OCI-LY7 (cell line): ENCODE data around the gene AARSD1. TPM values are rescaled to one million over a fixed set of nuclear protein-coding genes. Genes with fewer than 3 reads are reported as not detected.
A peak's percentile ranks its signal among the peaks of the same experiment; 100 is the strongest.

Experiments used
- BruUV-seq: library from RNA; stranded (reverse); fragments of 400-500 nt; replicated peaks from 2 replicates; lab custom pipeline; 2021; lab: Mats Ljungman, UMichigan
- CTCF ChIA-PET: fragments of 300-600 bp; sonication (Branson Sonifier 250); formaldehyde crosslinking; loops from one replicate; lab custom pipeline; 2022; ENCODE audit warnings: antibody characterized with exemption; ENCODE audit not compliant: unreplicated experiment; lab: Charles Lee
- POLR2A ChIA-PET: fragments of 300-600 bp; sonication (Branson Sonifier 250); formaldehyde crosslinking; loops from one replicate; lab custom pipeline; 2022; ENCODE audit warnings: antibody characterized with exemption; lab: Charles Lee
- DNase-seq: peaks from one replicate; pipeline ENCODE4 v3.0.0-alpha.2; 2015; ENCODE audit warnings: low spot score
- H2AFZ ChIP-seq: fragments of 200-600 bp; sonication (generic), shearing (Covaris generic); 2 replicates; pipeline ENCODE4 v1.6.1; 2014; ENCODE audit warnings: mild to moderate bottlenecking, antibody characterized with exemption, low read length, moderate library complexity
- H3K27ac ChIP-seq: fragments of 200-600 bp; sonication (generic); 2 replicates; pipeline ENCODE4 v1.5.1; 2014; ENCODE audit warnings: mixed run types, low read depth, mild to moderate bottlenecking, moderate library complexity, low read length, inconsistent platforms; ENCODE audit not compliant: poor library complexity, severe bottlenecking
- H3K36me3 ChIP-seq: fragments of 200-600 bp; sonication (generic); 2 replicates; pipeline ENCODE4 v1.6.1; 2014; ENCODE audit warnings: mild to moderate bottlenecking, antibody characterized with exemption, low read length, moderate library complexity, mixed read lengths; ENCODE audit not compliant: insufficient read depth
- H3K4me1 ChIP-seq: fragments of 200-600 bp; sonication (generic); 2 replicates; pipeline ENCODE4 v1.5.1; 2014; ENCODE audit warnings: mild to moderate bottlenecking, low read length; ENCODE audit not compliant: insufficient read depth, poor library complexity, severe bottlenecking
- H3K4me2 ChIP-seq: fragments of 200-600 bp; sonication (generic); 2 replicates; pipeline ENCODE4 v1.6.1; 2014; ENCODE audit warnings: mild to moderate bottlenecking, low read length
- H3K4me3 ChIP-seq: fragments of 200-600 bp; sonication (generic); 2 replicates; pipeline ENCODE4 v1.5.1; 2014; ENCODE audit warnings: mild to moderate bottlenecking, low read depth, low read length; ENCODE audit not compliant: poor library complexity, severe bottlenecking
- H3K79me2 ChIP-seq: fragments of 200-600 bp; sonication (generic); 2 replicates; pipeline ENCODE4 v1.6.1; 2016; ENCODE audit warnings: low read depth, mild to moderate bottlenecking, low read length, moderate library complexity, mixed read lengths; ENCODE audit not compliant: insufficient read depth
- H3K9me2 ChIP-seq: fragments of 200-600 bp; sonication (generic); 2 replicates; pipeline ENCODE4 v1.6.1; 2016; ENCODE audit warnings: mild to moderate bottlenecking, low read length, mixed read lengths; ENCODE audit not compliant: insufficient read depth
- H3K9me3 ChIP-seq: fragments of 200-600 bp; sonication (generic); 2 replicates; pipeline ENCODE4 v1.6.1; 2014; ENCODE audit warnings: mild to moderate bottlenecking, mixed run types, low read length, mixed read lengths
- H4K20me1 ChIP-seq: fragments of 200-600 bp; sonication (generic); 2 replicates; pipeline ENCODE4 v1.6.1; 2014; ENCODE audit warnings: mild to moderate bottlenecking, antibody characterized with exemption, low read length, moderate library complexity, mixed read lengths; ENCODE audit not compliant: insufficient read depth
- EZH2phosphoT487 ChIP-seq: fragments of 200-600 bp; sonication (generic); IDR thresholded peaks from 2 replicates; pipeline ENCODE4 v1.6.1; 2018; ENCODE audit warnings: low read depth, borderline replicate concordance, mild to moderate bottlenecking, mixed run types, antibody characterized with exemption, low read length, moderate library complexity, mixed read lengths
- intact Hi-C: fragments of 100-400 bp; cut with micrococcal nuclease; formaldehyde crosslinking; loops from one replicate; pipeline ENCODE4 v1.10.0; 2022; ENCODE audit not compliant: unreplicated experiment
- total RNA-seq, 2 experiments: library from RNA; depleted of rRNA in 1 of 2; stranded (reverse); fragments of >200 nt in 1 of 2; shearing (Covaris generic) in 1 of 2; gene quantifications; 2 replicates each; pipeline ENCODE4 v1.2.3, GENCODE V29; 2014 to 2022
- TF ChIP-seq, protein P1 (sequence below): fragments of 200-600 bp; sonication (generic); conservative IDR thresholded peaks from 2 replicates; pipeline ENCODE4 v1.5.1; 2014; ENCODE audit warnings: mild to moderate bottlenecking, antibody characterized with exemption, low read length, moderate library complexity, mixed read lengths

The AARSD1 gene
- total RNA-seq, 2 experiments from 2014 or later: 26.9 to 31.7 TPM

- H2AFZ ChIP-seq: no peak overlapping the region
- BruUV-seq: no TSS peak
- intact Hi-C loops: no loop called here
- TF ChIP-seq, protein P1, sequence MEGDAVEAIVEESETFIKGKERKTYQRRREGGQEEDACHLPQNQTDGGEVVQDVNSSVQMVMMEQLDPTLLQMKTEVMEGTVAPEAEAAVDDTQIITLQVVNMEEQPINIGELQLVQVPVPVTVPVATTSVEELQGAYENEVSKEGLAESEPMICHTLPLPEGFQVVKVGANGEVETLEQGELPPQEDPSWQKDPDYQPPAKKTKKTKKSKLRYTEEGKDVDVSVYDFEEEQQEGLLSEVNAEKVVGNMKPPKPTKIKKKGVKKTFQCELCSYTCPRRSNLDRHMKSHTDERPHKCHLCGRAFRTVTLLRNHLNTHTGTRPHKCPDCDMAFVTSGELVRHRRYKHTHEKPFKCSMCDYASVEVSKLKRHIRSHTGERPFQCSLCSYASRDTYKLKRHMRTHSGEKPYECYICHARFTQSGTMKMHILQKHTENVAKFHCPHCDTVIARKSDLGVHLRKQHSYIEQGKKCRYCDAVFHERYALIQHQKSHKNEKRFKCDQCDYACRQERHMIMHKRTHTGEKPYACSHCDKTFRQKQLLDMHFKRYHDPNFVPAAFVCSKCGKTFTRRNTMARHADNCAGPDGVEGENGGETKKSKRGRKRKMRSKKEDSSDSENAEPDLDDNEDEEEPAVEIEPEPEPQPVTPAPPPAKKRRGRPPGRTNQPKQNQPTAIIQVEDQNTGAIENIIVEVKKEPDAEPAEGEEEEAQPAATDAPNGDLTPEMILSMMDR: no peak
- TF ChIP-seq EZH2phosphoT487: no peak
- no peak overlapping the region for H3K4me2 ChIP-seq
- no peaks in the 10 kb centered on the region for H3K9me3 ChIP-seq
- ChIA-PET CTCF (no interaction called here), POLR2A (no interaction called here)
- H3K27ac ChIP-seq: no peak overlapping the region
- H3K4me3 ChIP-seq: no peak overlapping the region
- DNase-seq: no peak
- peaks cover 6% of the 10 kb centered on the region; the same call in 1 of the 2 replicates for H3K36me3 ChIP-seq
- H3K79me2 ChIP-seq: no peaks in the 10 kb centered on the region
- H3K4me1 ChIP-seq: no peaks in the 10 kb centered on the region
- no peaks in the 10 kb centered on the region for H3K9me2 ChIP-seq
- H4K20me1 ChIP-seq: no peaks in the 10 kb centered on the region
These were observed 20.0 kb downstream of the AARSD1 start for GRCh38 chr17:42944211-42944610.

GRCh38 chr17:42937712-42938596 is 26.3 kb downstream of the AARSD1 start:
- Histone ChIP-seq H3K27ac (no peak overlapping the region), H3K4me1 (no peaks in the 10 kb centered on the region), H3K9me3 (no peaks in the 10 kb centered on the region), H3K4me2 (no peak overlapping the region), H2AFZ (no peak overlapping the region), H4K20me1 (no peaks in the 10 kb centered on the region), H3K4me3 (no peak overlapping the region), H3K79me2 (no peaks in the 10 kb centered on the region), H3K9me2 (no peaks in the 10 kb centered on the region), H3K36me3 (no peaks in the 10 kb centered on the region)
- intact Hi-C loops: loop anchor here (1.0 to 5.0 kb wide), 3 partner anchors 59 to 217 kb away; partner anchors contain the start of gene RPL27
- peak; percentile 78 for DNase-seq
- no TSS peak for BruUV-seq
- POLR2A ChIA-PET: interaction anchor here (0.9 kb wide), 1 partner anchor 15 kb away, joined by 3 read pairs; no protein-coding TSS in a partner anchor
- CTCF ChIA-PET: interaction anchor here (1.4 kb wide), 1 partner anchor 60 kb away, joined by 4 read pairs; the partner anchor contains the start of gene RPL27
- TF ChIP-seq, protein P1: peak; percentile 90
- no peak for TF ChIP-seq EZH2phosphoT487

- ChIA-PET CTCF (no interaction called here), POLR2A (no interaction called here)
- Histone ChIP-seq H3K4me1 (peaks cover 8% of the 10 kb centered on the region), H4K20me1 (no peaks in the 10 kb centered on the region), H3K27ac (no peak overlapping the region), H3K9me2 (no peaks in the 10 kb centered on the region), H3K4me2 (no peak overlapping the region), H2AFZ (no peak overlapping the region; the same call in 1 of the 2 replicates), H3K36me3 (no peaks in the 10 kb centered on the region), H3K79me2 (no peaks in the 10 kb centered on the region), H3K9me3 (no peaks in the 10 kb centered on the region), H3K4me3 (no peak overlapping the region)
- BruUV-seq: no TSS peak
- TF ChIP-seq EZH2phosphoT487: no peak
- TF ChIP-seq, protein P1: peak; percentile 53; the same call in 1 of the 2 replicates
- intact Hi-C loops: loop anchor here (1.0 to 2.0 kb wide), 3 partner anchors 86 to 109 kb away; partner anchors contain the start of gene BECN1
- no peak for DNase-seq
These were observed 34.8 kb downstream of the AARSD1 start for GRCh38 chr17:42929497-42929844.
